ENCODE data around the gene BLOC1S4.

BLOC1S4 gene

GRCh38 chr4:6764976-6765620 is 49.1 kb downstream of the BLOC1S4 start:
- DNase-seq (ENCODE audit: low spot score), result no peak

GRCh38 chr4:6765703-6766102 is 49.7 kb downstream of the BLOC1S4 start:
- no peak for DNase-seq (ENCODE audit: low spot score)

Measured in hepatic stellate cell (primary cell).